DMS 273 (cell line): ENCODE measurements around the gene PIGR.

Source experiments
- DNase-seq: peaks from one replicate; lab custom pipeline; 2025; ENCODE audit not compliant: unreplicated experiment; lab: John Stamatoyannopoulos, UW

PIGR gene

GRCh38 chr1:206960676-206961386 lies 14.6 kb upstream of the PIGR start:
- DNase-seq, result no peak

GRCh38 chr1:206958144-206958543 lies 11.9 kb upstream of the PIGR start:
- no peak for DNase-seq

GRCh38 chr1:206957639-206958038 lies 11.4 kb upstream of the PIGR start:
- DNase-seq, result no peak

- peak; percentile 22 for DNase-seq
Observed at GRCh38 chr1:206955476-206956451, 9.5 kb upstream of the PIGR start.

GRCh38 chr1:206954459-206955342 lies 8.4 kb upstream of the PIGR start:
- peak; percentile 70 for DNase-seq

- DNase-seq, result no peak
Observed at GRCh38 chr1:206953626-206954025, 7.4 kb upstream of the PIGR start.

- DNase-seq, result no peak
Observed at GRCh38 chr1:206953126-206953525, 6.9 kb upstream of the PIGR start.

GRCh38 chr1:206952171-206952570 lies 5.9 kb upstream of the PIGR start:
- peak; percentile 25 for DNase-seq

GRCh38 chr1:206951318-206952100 lies 5.2 kb upstream of the PIGR start:
- DNase-seq, result peak; percentile 25

- DNase-seq, result no peak
Observed at GRCh38 chr1:206949641-206950040, 3.4 kb upstream of the PIGR start.

- DNase-seq, result no peak
Observed at GRCh38 chr1:206949208-206949607, 2.9 kb upstream of the PIGR start.

GRCh38 chr1:206947255-206947654 lies 989 bp upstream of the PIGR start:
- DNase-seq, result no peak

GRCh38 chr1:206945779-206946178 lies 487 bp downstream of the PIGR start:
- DNase-seq, result no peak

GRCh38 chr1:206944703-206945102 lies 1.6 kb downstream of the PIGR start:
- DNase-seq, result no peak

GRCh38 chr1:206941766-206942418 lies 4.4 kb downstream of the PIGR start:
- no peak for DNase-seq

GRCh38 chr1:206940588-206940936 lies 5.7 kb downstream of the PIGR start:
- no peak for DNase-seq

GRCh38 chr1:206939841-206940587 lies 6.3 kb downstream of the PIGR start:
- no peak for DNase-seq

- DNase-seq, result no peak
Observed at GRCh38 chr1:206939131-206939530, 7.1 kb downstream of the PIGR start.

GRCh38 chr1:206937425-206937824 lies 8.8 kb downstream of the PIGR start:
- no peak for DNase-seq
